Duodenal mucosa (tissue), 2 donors: ENCODE results near the gene KCNMA1.

Experiments
- H3K27ac ChIP-seq: one replicate; pipeline ENCODE4 v1.7.0; 2013; ENCODE audit warnings: low read depth, low read length
- H3K27me3 ChIP-seq, 2 donors: one replicate each; pipeline ENCODE4 v1.7.0; 2013; ENCODE audit warnings: low read length in 2 of 2, control low read depth in 1 of 2; ENCODE audit not compliant: insufficient read depth in 2 of 2, control insufficient read depth in 1 of 2
- H3K36me3 ChIP-seq, 2 donors: one replicate each; pipeline ENCODE4 v1.7.0; 2013; ENCODE audit warnings: low read length in 2 of 2, control low read depth in 1 of 2; ENCODE audit not compliant: insufficient read depth in 2 of 2, control insufficient read depth in 1 of 2
- H3K4me1 ChIP-seq, 2 donors: one replicate each; pipeline ENCODE4 v1.7.0; 2013; ENCODE audit warnings: low read length in 2 of 2, control low read depth in 1 of 2; ENCODE audit not compliant: insufficient read depth in 2 of 2, control insufficient read depth in 1 of 2
- H3K4me3 ChIP-seq, 2 donors: one replicate each; pipeline ENCODE4 v1.7.0; 2013; ENCODE audit warnings: low read length in 2 of 2, low read depth in 1 of 2
- H3K9ac ChIP-seq, 2 donors: one replicate each; pipeline ENCODE4 v1.7.0; 2013; ENCODE audit warnings: low read length in 2 of 2, low read depth in 1 of 2
- H3K9me3 ChIP-seq, 2 donors: one replicate each; pipeline ENCODE4 v1.7.0; 2013; ENCODE audit warnings: low read length in 2 of 2, control low read depth in 1 of 2; ENCODE audit not compliant: control insufficient read depth in 1 of 2

KCNMA1 gene

GRCh38 chr10:77485847-77486246 is 151.8 kb downstream of the KCNMA1 start:
- no peak overlapping the region for H3K4me3 ChIP-seq
- no peak overlapping the region for H3K27ac ChIP-seq
- H3K36me3 ChIP-seq, result no peaks in the 10 kb centered on the region
- H3K4me1 ChIP-seq, result no peaks in the 10 kb centered on the region
- H3K9me3 ChIP-seq, result no peaks in the 10 kb centered on the region
- H3K27me3 ChIP-seq, result no peaks in the 10 kb centered on the region
- no peak overlapping the region for H3K9ac ChIP-seq

GRCh38 chr10:77482072-77482471 is 155.5 kb downstream of the KCNMA1 start:
- peaks cover 10 to 13% of the 10 kb centered on the region in 2 donors for H3K4me1 ChIP-seq
- no peaks in the 10 kb centered on the region for H3K27me3 ChIP-seq
- H3K36me3 ChIP-seq, result no peaks in the 10 kb centered on the region
- H3K4me3 ChIP-seq, result no peak overlapping the region
- H3K27ac ChIP-seq, result no peak overlapping the region
- H3K9ac ChIP-seq, result no peak overlapping the region
- H3K9me3 ChIP-seq, result no peaks in the 10 kb centered on the region

GRCh38 chr10:77479586-77479985 is 158.0 kb downstream of the KCNMA1 start:
- H3K9ac ChIP-seq, result no peak overlapping the region
- H3K4me1 ChIP-seq, result peaks cover 10 to 13% of the 10 kb centered on the region in 2 donors
- no peaks in the 10 kb centered on the region for H3K9me3 ChIP-seq
- H3K4me3 ChIP-seq, result no peak overlapping the region
- no peak overlapping the region for H3K27ac ChIP-seq
- no peaks in the 10 kb centered on the region for H3K36me3 ChIP-seq
- H3K27me3 ChIP-seq, result peaks cover 0 to 2% of the 10 kb centered on the region in 2 donors

DNA sequence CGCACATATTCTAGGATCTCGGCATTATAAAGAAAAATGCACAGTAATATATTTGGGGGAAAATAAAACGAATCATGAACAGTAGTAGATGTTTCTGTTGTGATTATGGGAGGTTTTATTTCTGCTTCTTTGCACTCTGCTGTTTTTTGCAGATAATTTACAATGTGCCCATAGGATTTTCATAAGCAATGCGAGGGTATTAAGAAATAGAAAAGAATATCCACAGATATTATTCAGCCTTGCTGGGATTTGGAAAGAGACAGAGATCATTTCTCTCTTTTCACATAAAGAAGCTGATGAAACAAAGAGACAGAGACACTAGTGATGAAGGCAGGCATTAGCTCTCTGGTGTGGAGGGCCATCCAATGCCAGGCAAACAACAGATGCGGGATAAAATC is 158.6 kb downstream of the KCNMA1 start:
- Histone ChIP-seq H3K27me3 (peaks cover 0 to 2% of the 10 kb centered on the region in 2 donors), H3K9ac (no peak overlapping the region), H3K4me1 (peaks cover 10 to 13% of the 10 kb centered on the region in 2 donors), H3K27ac (no peak overlapping the region), H3K4me3 (no peak overlapping the region), H3K9me3 (no peaks in the 10 kb centered on the region), H3K36me3 (no peaks in the 10 kb centered on the region)

- peaks cover 0 to 2% of the 10 kb centered on the region in 2 donors for H3K27me3 ChIP-seq
- H3K9ac ChIP-seq, result no peak overlapping the region
- no peak overlapping the region for H3K27ac ChIP-seq
- no peaks in the 10 kb centered on the region for H3K9me3 ChIP-seq
- no peaks in the 10 kb centered on the region for H3K36me3 ChIP-seq
- H3K4me3 ChIP-seq, result no peak overlapping the region
- H3K4me1 ChIP-seq, result peaks cover 10 to 13% of the 10 kb centered on the region in 2 donors
Observed at GRCh38 chr10:77478247-77478961, 159.2 kb downstream of the KCNMA1 start.

DNA sequence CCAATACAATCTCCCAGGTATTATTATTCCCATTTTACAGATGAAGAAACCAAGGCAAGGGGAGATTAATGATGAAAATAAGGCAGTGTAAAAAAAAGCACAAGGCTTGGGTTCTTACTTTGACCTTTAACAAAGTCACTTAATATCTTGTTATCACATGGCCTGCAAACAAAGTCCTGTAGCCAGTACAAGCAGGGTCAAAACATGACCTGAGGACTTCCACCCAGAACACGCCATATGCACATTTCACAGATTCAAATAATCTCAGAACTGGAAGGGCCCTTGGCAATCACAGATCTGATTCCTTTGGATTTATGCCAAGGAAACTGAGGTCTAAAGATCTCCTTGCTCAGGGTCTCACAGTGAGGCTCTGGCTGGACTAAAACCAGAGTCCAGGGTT is 162.1 kb downstream of the KCNMA1 start:
- Histone ChIP-seq H3K27me3 (peaks cover 0 to 8% of the 10 kb centered on the region in 2 donors), H3K4me1 (peaks cover 9 to 11% of the 10 kb centered on the region in 2 donors), H3K27ac (no peak overlapping the region), H3K36me3 (no peaks in the 10 kb centered on the region), H3K4me3 (no peak overlapping the region), H3K9me3 (no peaks in the 10 kb centered on the region), H3K9ac (no peak overlapping the region)

- H3K27ac ChIP-seq, result no peak overlapping the region
- H3K36me3 ChIP-seq, result no peaks in the 10 kb centered on the region
- no peaks in the 10 kb centered on the region for H3K9me3 ChIP-seq
Observed at GRCh38 chr10:77474939-77475338, 162.7 kb downstream of the KCNMA1 start.

GRCh38 chr10:77474386-77474785 is 163.2 kb downstream of the KCNMA1 start:
- H3K27ac ChIP-seq, result no peak overlapping the region
- H3K4me1 ChIP-seq, result peaks cover 0 to 2% of the 10 kb centered on the region in 2 donors

More at GRCh38 chr10:77474939-77475338, 162.7 kb downstream of the KCNMA1 start:
- Histone ChIP-seq H3K9ac (no peak overlapping the region), H3K27me3 (peaks cover 0 to 8% of the 10 kb centered on the region in 2 donors), H3K4me1 (peaks cover 3 to 6% of the 10 kb centered on the region in 2 donors), H3K4me3 (no peak overlapping the region)

GRCh38 chr10:77472146-77472545 is 165.5 kb downstream of the KCNMA1 start:
- H3K9me3 ChIP-seq, result no peaks in the 10 kb centered on the region
- H3K4me1 ChIP-seq, result no peaks in the 10 kb centered on the region
- peaks cover 0 to 8% of the 10 kb centered on the region in 2 donors for H3K27me3 ChIP-seq

More at GRCh38 chr10:77474386-77474785, 163.2 kb downstream of the KCNMA1 start:
- H3K9ac ChIP-seq, result no peak overlapping the region
- H3K9me3 ChIP-seq, result no peaks in the 10 kb centered on the region
- no peak overlapping the region for H3K4me3 ChIP-seq
- peaks cover 0 to 8% of the 10 kb centered on the region in 2 donors for H3K27me3 ChIP-seq
- H3K36me3 ChIP-seq, result no peaks in the 10 kb centered on the region

GRCh38 chr10:77471069-77471536 is 166.5 kb downstream of the KCNMA1 start:
- Histone ChIP-seq H3K4me1 (no peaks in the 10 kb centered on the region), H3K27me3 (peaks cover 0 to 6% of the 10 kb centered on the region in 2 donors), H3K36me3 (no peaks in the 10 kb centered on the region), H3K9me3 (no peaks in the 10 kb centered on the region), H3K9ac (no peak overlapping the region), H3K4me3 (no peak overlapping the region), H3K27ac (no peak overlapping the region)

More at GRCh38 chr10:77472146-77472545, 165.5 kb downstream of the KCNMA1 start:
- Histone ChIP-seq H3K9ac (no peak overlapping the region), H3K36me3 (no peaks in the 10 kb centered on the region), H3K27ac (no peak overlapping the region), H3K4me3 (no peak overlapping the region)
